GM12878 (cell line): ENCODE data around the gene GPR148. TPM values are rescaled to one million over a fixed set of nuclear protein-coding genes. Genes with fewer than 3 reads are reported as not detected.

Source experiments
- ATAC-seq: fragments of 200-7000 bp; cut with Tn5 transposase; 3 replicates; pipeline ENCODE4 v1.9.1; 2020; ENCODE audit warnings: mild to moderate bottlenecking, moderate library complexity
- BruUV-seq: library from RNA; stranded (reverse); fragments of 400-500 nt; replicated peaks from 2 replicates; lab custom pipeline; 2021; lab: Mats Ljungman, UMichigan
- CTCF ChIA-PET: fragments of 300-600 bp; sonication (Branson Sonifier 250); formaldehyde crosslinking; extraction: SDS; loops from one replicate; lab custom pipeline; 2021; ENCODE audit warnings: inconsistent platforms; lab: Yijun Ruan, JAX
- POLR2A ChIA-PET: fragments of 350-600 bp; formaldehyde crosslinking; extraction: SDS; loops from one replicate; lab custom pipeline; 2021; ENCODE audit warnings: inconsistent platforms; lab: Charles Lee
- RAD21 ChIA-PET: fragments of 300-600 bp; sonication (Branson Sonifier 250); formaldehyde crosslinking; loops from one replicate; lab custom pipeline; 2023; ENCODE audit warnings: antibody characterized with exemption; ENCODE audit not compliant: unreplicated experiment; lab: Charles Lee
- SMC1A ChIA-PET: fragments of 300-600 bp; sonication (Branson Sonifier 250); formaldehyde crosslinking; loops from one replicate; lab custom pipeline; 2023; ENCODE audit not compliant: unreplicated experiment, uncharacterized antibody; lab: Charles Lee
- DNase-seq: peaks from one replicate; pipeline ENCODE4 v3.0.0-alpha.2; 2011; ENCODE audit warnings: low read depth, low spot score
- FAIRE-seq: peaks from 3 replicates; lab custom pipeline; 2011; peaks lifted over from hg19 to GRCh38; lab: Jason Lieb, UNC
- H2AFZ ChIP-seq: 2 replicates; pipeline ENCODE4 v1.6.0; 2011; ENCODE audit warnings: low read depth, low read length, control low read depth; ENCODE audit not compliant: control insufficient read depth
- H3K27ac ChIP-seq: 2 replicates; pipeline ENCODE4 v1.5.1; 2011; ENCODE audit warnings: control low read depth; ENCODE audit not compliant: control insufficient read depth, insufficient read depth
- H3K27me3 ChIP-seq, 2 experiments: replicated peaks in 1 of 2; 2 replicates each; pipeline versions ENCODE4 v1.6.0 to v1.6.1; 2011; ENCODE audit warnings: low read length in 1 of 2; ENCODE audit not compliant: control insufficient read depth in 2 of 2, insufficient read depth in 2 of 2
- H3K36me3 ChIP-seq, 2 experiments: 2 replicates each; pipeline ENCODE4 v1.5.1; 2011; ENCODE audit warnings: low read length in 1 of 2; ENCODE audit not compliant: control insufficient read depth in 2 of 2, insufficient read depth in 2 of 2
- H3K4me1 ChIP-seq: 2 replicates; pipeline ENCODE4 v1.6.1; 2011; ENCODE audit warnings: mild to moderate bottlenecking, low read length, moderate library complexity, mixed read lengths; ENCODE audit not compliant: control insufficient read depth, insufficient read depth
- H3K4me2 ChIP-seq: 2 replicates; pipeline ENCODE4 v1.6.0; 2011; ENCODE audit warnings: control low read depth; ENCODE audit not compliant: control insufficient read depth, insufficient read depth
- H3K4me3 ChIP-seq: fragments of 200-600 bp; sonication (generic); 2 replicates; pipeline ENCODE4 v1.5.1; 2016
- H3K79me2 ChIP-seq: 2 replicates; pipeline ENCODE4 v1.6.0; 2011; ENCODE audit warnings: low read length; ENCODE audit not compliant: control insufficient read depth, insufficient read depth
- H3K9ac ChIP-seq: 2 replicates; pipeline ENCODE4 v1.8.0; 2011; ENCODE audit warnings: low read length, control low read depth, mixed read lengths; ENCODE audit not compliant: control insufficient read depth, insufficient read depth
- H3K9me3 ChIP-seq: replicated peaks from 3 replicates; pipeline ENCODE4 v1.5.1; 2011; ENCODE audit warnings: mild to moderate bottlenecking, low read length; ENCODE audit not compliant: control insufficient read depth, insufficient read depth
- H4K20me1 ChIP-seq: 2 replicates; pipeline ENCODE4 v1.6.0; 2011; ENCODE audit not compliant: control insufficient read depth, insufficient read depth
- CHD4 ChIP-seq: fragments of 200-600 bp; sonication (generic); IDR thresholded peaks from 2 replicates; pipeline ENCODE4 v1.6.1; 2016; ENCODE audit warnings: mild to moderate bottlenecking
- EP300 ChIP-seq, 2 experiments: fragments of 150-350 bp in 1 of 2; IDR thresholded peaks; 2 replicates each; pipeline ENCODE4 v1.6.1; 2011 to 2012; ENCODE audit warnings: low read depth in 2 of 2, low read length in 2 of 2, borderline replicate concordance in 1 of 2, improper control_type of control experiment in 1 of 2, inconsistent platforms in 1 of 2; ENCODE audit not compliant: control insufficient read depth in 1 of 2
- FOXK2 ChIP-seq: fragments of 450-650 bp; IDR thresholded peaks from 2 replicates; pipeline ENCODE4 v1.6.1; 2017; ENCODE audit warnings: mild to moderate bottlenecking, moderate library complexity
- FOXM1 ChIP-seq: IDR thresholded peaks from 2 replicates; pipeline ENCODE4 v1.6.1; 2012; ENCODE audit warnings: low read depth, mild to moderate bottlenecking, inconsistent platforms, low read length, moderate library complexity
- HDGF ChIP-seq: fragments of 450-650 bp; IDR thresholded peaks from 2 replicates; pipeline ENCODE4 v1.6.1; 2016; ENCODE audit warnings: antibody characterized with exemption
- IRF4 ChIP-seq: IDR thresholded peaks from 2 replicates; pipeline ENCODE4 v1.6.1; 2011; ENCODE audit warnings: low read depth, low read length
- JUNB ChIP-seq: IDR thresholded peaks from 2 replicates; pipeline ENCODE4 v1.6.1; 2016; ENCODE audit warnings: antibody characterized with exemption, mild to moderate bottlenecking
- KDM1A ChIP-seq: fragments of 200-600 bp; sonication (generic); IDR thresholded peaks from 2 replicates; pipeline ENCODE4 v1.6.1; 2016; ENCODE audit warnings: borderline replicate concordance
- MTA2 ChIP-seq: fragments of 450-650 bp; IDR thresholded peaks from 2 replicates; pipeline ENCODE4 v1.6.1; 2016; ENCODE audit warnings: low read depth, mild to moderate bottlenecking, moderate library complexity
- MYC ChIP-seq: IDR thresholded peaks from 2 replicates; pipeline ENCODE4 v1.6.1; 2011; ENCODE audit warnings: mild to moderate bottlenecking, low read length, moderate library complexity, inconsistent platforms; ENCODE audit not compliant: insufficient read depth, insufficient replicate concordance, insufficient read length, severe bottlenecking
- NFIC ChIP-seq: IDR thresholded peaks from 2 replicates; pipeline ENCODE4 v1.6.1; 2012; ENCODE audit warnings: low read depth, mild to moderate bottlenecking, inconsistent platforms, low read length, moderate library complexity
- NFYB ChIP-seq: IDR thresholded peaks from 2 replicates; pipeline ENCODE4 v1.6.1; 2011; ENCODE audit warnings: low read depth, mild to moderate bottlenecking, low read length, improper control_type of control experiment, moderate library complexity; ENCODE audit not compliant: insufficient read depth
- PAX5 ChIP-seq: IDR thresholded peaks from 2 replicates; pipeline ENCODE4 v1.6.1; 2011; ENCODE audit warnings: low read depth, low read length, borderline replicate concordance
- POLR2A ChIP-seq: IDR thresholded peaks from 2 replicates; pipeline ENCODE4 v1.6.1; 2011; ENCODE audit warnings: low read depth, mild to moderate bottlenecking, low read length
- RELA ChIP-seq: fragments of 450-650 bp; IDR thresholded peaks from 2 replicates; pipeline ENCODE4 v1.8.0; 2014; ENCODE audit warnings: borderline replicate concordance; ENCODE audit not compliant: partially characterized antibody
- SMAD5 ChIP-seq: IDR thresholded peaks from 2 replicates; pipeline ENCODE4 v1.6.1; 2016; ENCODE audit warnings: antibody characterized with exemption, low read depth
- YBX1 ChIP-seq: fragments of 450-650 bp; IDR thresholded peaks from 2 replicates; pipeline ENCODE4 v1.6.1; 2016; ENCODE audit warnings: antibody characterized with exemption
- ZNF24 ChIP-seq: fragments of 450-650 bp; IDR thresholded peaks from 2 replicates; pipeline ENCODE4 v1.6.1; 2017; ENCODE audit warnings: antibody characterized with exemption, mild to moderate bottlenecking
- WGBS: methylation state at CpG from one replicate; pipeline ENCODE4 v1.1.6; 2016; ENCODE audit warnings: low lambda C conversion rate; ENCODE audit not compliant: insufficient replicate concordance, insufficient coverage; ENCODE audit errors: missing lambda C conversion rate; 5-methylcytosine and 5-hydroxymethylcytosine counted together
- in situ Hi-C: fragments of 300-500 bp; cut with MboI; formaldehyde crosslinking; loops from 9 replicates; pipeline ENCODE4 v1.14.3; 2018; ENCODE audit warnings: mixed read lengths
- intact Hi-C: fragments of 100-400 bp; cut with micrococcal nuclease; formaldehyde crosslinking; loops from one replicate; pipeline ENCODE4 v1.14.2; 2022; ENCODE audit not compliant: unreplicated experiment
- polyA plus RNA-seq, 11 experiments: library from polyadenylated mRNA; depleted of rRNA in 4 of 11; unstranded in 6 of 11; stranded (reverse) in 5 of 11; fragments of >200 nt; fragmentation: Nextera tagmentation in 4 of 11; fragmentation: Illumina TruSeq in 1 of 11; extraction: Ambion mirVana in 4 of 11; extraction: Trizol in 1 of 11; gene quantifications; 1 replicate in 1 of 11; 2 replicates in 10 of 11; pipeline versions ENCODE4 v1.2.1 to v1.2.3, GENCODE V29; 2011 to 2016; ENCODE audit warnings: inconsistent platforms in 2 of 11, missing spikeins in 2 of 11, low read depth in 1 of 11
- total RNA-seq, 4 experiments: library from RNA; depleted of rRNA in 3 of 4; stranded (reverse); fragments of >200 nt in 3 of 4; fragmentation: Illumina TruSeq in 1 of 4; extraction: Trizol in 1 of 4; gene quantifications; 2 replicates each; pipeline versions ENCODE4 v1.2.1 to v1.2.3, GENCODE V29; 2013 to 2021
- TF ChIP-seq, protein P1 (sequence below): fragments of 450-650 bp; IDR thresholded peaks from 2 replicates; pipeline ENCODE4 v1.6.1; 2017; ENCODE audit warnings: low read depth, mild to moderate bottlenecking, moderate library complexity
- TF ChIP-seq, protein P2 (sequence below): IDR thresholded peaks from 2 replicates; pipeline ENCODE4 v1.6.1; 2012; ENCODE audit warnings: low read depth, low read length, improper control_type of control experiment

GPR148 gene
- total and polyA plus RNA-seq, 10 of the 15 experiments (the other 5 are each of a cell fraction or from before 2014, with no cell fraction given) = not detected

GRCh38 chr2:130737592-130737991 is 8.7 kb downstream of the GPR148 start:
- CTCF ChIA-PET = no interaction called here
- intact Hi-C loops = no loop called here

More at GRCh38 chr2:130737592-130737991, 8.7 kb downstream of the GPR148 start:
- FAIRE-seq (no peak), ATAC-seq (no peak), DNase-seq (no peak)
- 31% methylated on average over 14 of the region's 14 CpGs for WGBS
- no TSS peak for BruUV-seq
- H3K79me2 ChIP-seq = no peaks in the 10 kb centered on the region
- H3K36me3 ChIP-seq = no peaks in the 10 kb centered on the region
- H3K4me3 ChIP-seq = no peak overlapping the region
- in situ Hi-C loops = no loop called here
- H3K4me1 ChIP-seq = no peaks in the 10 kb centered on the region
- H3K4me2 ChIP-seq = no peak overlapping the region
- H3K27ac ChIP-seq = no peak overlapping the region
- no peak overlapping the region for H3K9ac ChIP-seq
- no peaks in the 10 kb centered on the region for H3K9me3 ChIP-seq
- ChIA-PET SMC1A (no interaction called here), POLR2A (no interaction called here), RAD21 (no interaction called here)
- no peaks in the 10 kb centered on the region for H4K20me1 ChIP-seq
- no peaks in the 10 kb centered on the region; a peak in 1 of 4 replicates for H3K27me3 ChIP-seq
- H2AFZ ChIP-seq = no peak overlapping the region
- TF ChIP-seq PAX5 = no peak
- TF ChIP-seq MYC = no peak
- no peak for TF ChIP-seq FOXK2
- TF ChIP-seq NFIC = no peak
- TF ChIP-seq FOXM1 = no peak
- TF ChIP-seq CHD4 = no peak
- TF ChIP-seq, protein P1, sequence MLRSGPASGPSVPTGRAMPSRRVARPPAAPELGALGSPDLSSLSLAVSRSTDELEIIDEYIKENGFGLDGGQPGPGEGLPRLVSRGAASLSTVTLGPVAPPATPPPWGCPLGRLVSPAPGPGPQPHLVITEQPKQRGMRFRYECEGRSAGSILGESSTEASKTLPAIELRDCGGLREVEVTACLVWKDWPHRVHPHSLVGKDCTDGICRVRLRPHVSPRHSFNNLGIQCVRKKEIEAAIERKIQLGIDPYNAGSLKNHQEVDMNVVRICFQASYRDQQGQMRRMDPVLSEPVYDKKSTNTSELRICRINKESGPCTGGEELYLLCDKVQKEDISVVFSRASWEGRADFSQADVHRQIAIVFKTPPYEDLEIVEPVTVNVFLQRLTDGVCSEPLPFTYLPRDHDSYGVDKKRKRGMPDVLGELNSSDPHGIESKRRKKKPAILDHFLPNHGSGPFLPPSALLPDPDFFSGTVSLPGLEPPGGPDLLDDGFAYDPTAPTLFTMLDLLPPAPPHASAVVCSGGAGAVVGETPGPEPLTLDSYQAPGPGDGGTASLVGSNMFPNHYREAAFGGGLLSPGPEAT = no peak
- TF ChIP-seq YBX1 = no peak
- TF ChIP-seq HDGF = no peak
- TF ChIP-seq MTA2 = no peak
- TF ChIP-seq KDM1A = no peak
- no peak for TF ChIP-seq JUNB
- no peak for TF ChIP-seq IRF4
- no peak for TF ChIP-seq POLR2A
- TF ChIP-seq ZNF24 = no peak
- no peak for TF ChIP-seq RELA
- TF ChIP-seq NFYB = no peak
- no peak for TF ChIP-seq SMAD5
- TF ChIP-seq EP300 (IDR thresholded peaks at IDR 0.05; ENCODE audit: borderline replicate concordance in 1 of 2, control insufficient read depth in 1 of 2, low read depth in 2 of 2, low read length in 2 of 2) = no peak
- TF ChIP-seq, protein P2, sequence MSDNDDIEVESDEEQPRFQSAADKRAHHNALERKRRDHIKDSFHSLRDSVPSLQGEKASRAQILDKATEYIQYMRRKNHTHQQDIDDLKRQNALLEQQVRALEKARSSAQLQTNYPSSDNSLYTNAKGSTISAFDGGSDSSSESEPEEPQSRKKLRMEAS = no peak
